GM18520 (cell line): ENCODE results near the gene ZAR1L.

Experiments used
- ATAC-seq: cut with Tn5 transposase; IDR thresholded peaks from one replicate; pipeline ENCODE4 v1.9.1; 2021; ENCODE audit not compliant: unreplicated experiment

ZAR1L gene

GRCh38 chr13:32257649-32258048 is 57.5 kb downstream of the ZAR1L start:
- ATAC-seq = no peak

DNA sequence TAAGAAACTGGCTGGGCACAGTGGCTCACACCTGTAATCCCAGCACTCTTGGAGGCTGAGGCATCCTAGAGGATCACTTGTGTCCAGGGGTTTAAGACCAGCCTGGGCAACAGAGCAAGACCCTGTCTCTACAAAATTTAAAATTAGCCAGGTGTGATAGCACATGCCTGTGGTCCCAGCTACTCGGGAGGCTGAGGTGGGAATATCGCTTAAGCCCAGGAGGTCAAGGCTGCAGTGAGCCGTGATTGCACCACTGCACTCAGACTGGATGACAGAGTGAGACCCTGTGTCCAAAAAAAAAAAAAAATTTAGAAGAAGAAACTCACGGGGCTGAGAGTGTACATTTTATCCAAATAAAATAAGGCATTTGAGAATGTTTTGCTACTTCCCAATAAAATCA is 58.9 kb downstream of the ZAR1L start:
- no peak for ATAC-seq

- no peak for ATAC-seq
Measured at GRCh38 chr13:32255724-32256109, 59.4 kb downstream of the ZAR1L start.

DNA sequence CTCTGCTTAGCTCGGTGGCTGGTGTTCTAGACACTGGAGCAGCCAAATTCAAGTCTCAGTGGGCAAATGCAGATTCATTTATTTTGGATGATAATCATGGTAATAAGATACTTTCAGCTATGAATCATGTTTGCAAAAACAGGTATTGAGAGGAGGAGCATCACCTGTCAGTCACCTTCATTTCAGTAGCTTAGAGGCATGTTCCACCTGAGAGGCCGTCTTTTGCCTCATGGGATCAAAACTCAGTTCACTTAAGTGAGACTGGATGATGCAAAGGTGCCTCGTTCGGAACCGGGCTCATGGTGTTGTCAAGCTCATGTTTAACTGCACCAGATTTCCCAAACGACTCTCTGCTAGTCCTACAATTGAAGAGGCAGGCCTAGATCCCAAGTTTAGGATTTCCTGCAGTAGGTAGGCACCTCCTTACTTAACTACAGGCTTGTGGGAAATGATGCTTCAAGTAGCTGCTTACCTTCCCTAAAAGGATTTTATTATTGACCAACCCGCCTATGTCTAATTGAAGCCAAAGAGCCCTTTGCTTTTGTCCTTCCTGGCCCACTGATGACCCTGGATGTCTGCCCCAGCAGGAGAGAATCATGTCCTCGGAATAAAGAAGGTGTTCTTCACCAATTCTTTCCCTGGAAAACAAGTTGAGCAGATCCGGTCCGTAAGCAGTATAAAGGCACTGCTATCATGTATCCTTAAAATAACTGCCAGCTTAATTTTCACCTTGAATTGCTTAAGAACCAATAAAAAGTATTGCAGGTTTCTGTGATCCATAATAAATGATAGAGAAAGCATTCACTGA is 60.0 kb downstream of the ZAR1L start:
- no peak for ATAC-seq

- ATAC-seq = no peak
Measured at GRCh38 chr13:32254416-32254815, 60.7 kb downstream of the ZAR1L start.

- ATAC-seq = no peak
Measured at GRCh38 chr13:32253911-32254399, 61.2 kb downstream of the ZAR1L start.
